ENCODE results near the gene SHROOM1. TPM values are rescaled to one million over a fixed set of nuclear protein-coding genes. Genes with fewer than 3 reads are reported as not detected.

SHROOM1 gene
- total and polyA plus RNA-seq, 9 of the 15 experiments (the other 6 are each of a cell fraction or from before 2014, with no cell fraction given): 0.44 to 26.5 (median 11.9) TPM

- no peaks in the 10 kb centered on the region for H3K79me2 ChIP-seq (ENCODE audit: control insufficient read depth, insufficient read depth, low read length)
- CTCF ChIA-PET (ENCODE audit: low intra/inter-chr PET ratio): no interaction called here
- H2AFZ ChIP-seq (ENCODE audit: low read depth, low read length): peak overlapping the region; percentile 71
- no TSS peak for BruUV-seq (replicated peaks)
- H3K27ac ChIP-seq (ENCODE audit: extremely low read depth, low read depth, low read length): no peak overlapping the region
- H3K9me1 ChIP-seq (ENCODE audit: control insufficient read depth, insufficient read depth, low read length): no peaks in the 10 kb centered on the region
- H3K4me1 ChIP-seq (replicated peaks in 1 of 2; ENCODE audit: control insufficient read depth in 2 of 2, insufficient read depth in 2 of 2, low read length in 2 of 2): peaks cover 7 to 10% of the 10 kb centered on the region in 2 experiments; a peak in 3 of 5 replicates
- H3K9ac ChIP-seq (ENCODE audit: insufficient read depth in 1 of 2, low read depth in 2 of 2, low read length in 2 of 2): no peak overlapping the region
- in situ Hi-C loops (cut with MboI) (no loop called here), intact Hi-C loops (cut with micrococcal nuclease) (no loop called here)
- 20% methylated on average over 2 of the region's 2 CpGs for WGBS (ENCODE audit: insufficient coverage, low coverage, missing lambda C conversion rate)
- DNase-seq (ENCODE audit: extremely low read depth in 1 of 4, low spot score in 3 of 4) (no peak), FAIRE-seq (no peak), ATAC-seq (no peak)
- H3K4me3 ChIP-seq: no peak overlapping the region
- no peak overlapping the region for H3K4me2 ChIP-seq (ENCODE audit: insufficient read depth, low read length)
- no peak for TF ChIP-seq ZNF175 (CRISPR knock-in tag; IDR thresholded peaks at IDR 0.05; ENCODE audit: low read depth)
- TF ChIP-seq TEAD2 (tag; IDR thresholded peaks at IDR 0.05): no peak
- TF ChIP-seq ZNF316 (IDR thresholded peaks at IDR 0.05): no peak
- 0 out of 4 replicates have a peak, but pooled peaks of 1 of the 2 experiments have one; percentile 23 for TF ChIP-seq MLX (CRISPR knock-in tag; conservative IDR thresholded peaks at IDR 0.05)
- POLR2A ChIA-PET: interaction anchor here (0.6 to 2.1 kb wide), 9 partner anchors 7 to 76 kb away, joined by 3 to 20 read pairs (median 4); no protein-coding TSS in a partner anchor
- no peaks in the 10 kb centered on the region for H4K20me1 ChIP-seq (replicated peaks; ENCODE audit: control insufficient read depth, insufficient read depth, low read length)
- no peaks in the 10 kb centered on the region for H3K36me3 ChIP-seq (ENCODE audit: control insufficient read depth, insufficient read depth, low read length)
- H3K9me3 ChIP-seq (replicated peaks; ENCODE audit: control insufficient read depth, insufficient read depth, low read depth, low read length): no peaks in the 10 kb centered on the region
- H3K27me3 ChIP-seq (ENCODE audit: control insufficient read depth in 2 of 2, insufficient read depth in 2 of 2, low read length in 2 of 2): no peaks in the 10 kb centered on the region
Observed at GRCh38 chr5:132808448-132808847, 22.0 kb downstream of the SHROOM1 start.

All from K562 (cell line).